IMR-90 (cell line): ENCODE measurements around the gene TMEM200A. TPM values are rescaled to one million over a fixed set of nuclear protein-coding genes. Genes with fewer than 3 reads are reported as not detected.

Experiments
- ATAC-seq: fragments of 200-7000 bp; cut with Tn5 transposase; 2 replicates; pipeline ENCODE4 v1.9.1; 2020; ENCODE audit warnings: low read depth, mild to moderate bottlenecking, moderate library complexity
- BruUV-seq: library from RNA; stranded (reverse); fragments of 400-500 nt; replicated peaks from 2 replicates; lab custom pipeline; 2021; lab: Mats Ljungman, UMichigan
- CTCF ChIA-PET: fragments of 300-600 bp; formaldehyde crosslinking; extraction: SDS; loops from one replicate; lab custom pipeline; 2021; ENCODE audit warnings: antibody characterized with exemption; lab: Yijun Ruan, JAX
- POLR2A ChIA-PET: fragments of 300-600 bp; sonication (Branson Sonifier 250); formaldehyde crosslinking; loops from one replicate; lab custom pipeline; 2022; ENCODE audit warnings: antibody characterized with exemption; ENCODE audit not compliant: unreplicated experiment; lab: Charles Lee
- DNase-seq: peaks from one replicate; pipeline ENCODE4 v3.0.0; 2013
- H2AFZ ChIP-seq: replicated peaks from 2 replicates; pipeline ENCODE3; 2013; ENCODE audit warnings: low read length, mild to moderate bottlenecking; ENCODE audit not compliant: poor library complexity
- H2AK5ac ChIP-seq: 2 replicates; pipeline ENCODE4 v1.6.1; 2013; ENCODE audit warnings: low read depth, low read length, inconsistent platforms
- H2AK9ac ChIP-seq: replicated peaks from 2 replicates; pipeline ENCODE3; 2013; ENCODE audit warnings: mild to moderate bottlenecking, low read depth, low read length, moderate library complexity; ENCODE audit not compliant: poor library complexity
- H2BK120ac ChIP-seq: 2 replicates; pipeline ENCODE4 v1.6.1; 2013; ENCODE audit warnings: low read depth, low read length, inconsistent platforms
- H2BK15ac ChIP-seq: 3 replicates; pipeline ENCODE4 v1.6.1; 2013; ENCODE audit warnings: low read depth, low read length, inconsistent platforms
- H2BK20ac ChIP-seq: 2 replicates; pipeline ENCODE4 v1.6.1; 2013; ENCODE audit warnings: low read depth, mild to moderate bottlenecking, inconsistent platforms, low read length, moderate library complexity
- H2BK5ac ChIP-seq: 2 replicates; pipeline ENCODE4 v1.6.1; 2013; ENCODE audit warnings: mild to moderate bottlenecking, low read depth, low read length, inconsistent platforms; ENCODE audit not compliant: poor library complexity, severe bottlenecking
- H3K14ac ChIP-seq: replicated peaks from 2 replicates; pipeline ENCODE4 v1.6.1; 2013; ENCODE audit warnings: low read depth, low read length, inconsistent platforms
- H3K18ac ChIP-seq: 2 replicates; pipeline ENCODE4 v1.6.1; 2013; ENCODE audit warnings: low read depth, low read length, control low read depth
- H3K23ac ChIP-seq: 2 replicates; pipeline ENCODE4 v1.6.1; 2013; ENCODE audit warnings: low read depth, low read length, inconsistent platforms
- H3K27ac ChIP-seq: 2 replicates; pipeline ENCODE4 v1.5.1; 2013; ENCODE audit warnings: mild to moderate bottlenecking, control low read depth, low read length; ENCODE audit not compliant: insufficient read depth
- H3K27me3 ChIP-seq: 2 replicates; pipeline ENCODE4 v1.6.1; 2013; ENCODE audit warnings: low read length; ENCODE audit not compliant: control insufficient read depth, insufficient read depth
- H3K36me3 ChIP-seq: 2 replicates; pipeline ENCODE4 v1.6.1; 2013; ENCODE audit warnings: low read length, mixed read lengths; ENCODE audit not compliant: control insufficient read depth, insufficient read depth
- H3K4ac ChIP-seq: 2 replicates; pipeline ENCODE4 v1.6.1; 2013; ENCODE audit warnings: low read depth, low read length, inconsistent platforms
- H3K4me1 ChIP-seq: 2 replicates; pipeline ENCODE4 v1.6.1; 2013; ENCODE audit warnings: low read length, mixed read lengths; ENCODE audit not compliant: control insufficient read depth, insufficient read depth
- H3K4me2 ChIP-seq: 2 replicates; pipeline ENCODE4 v1.6.1; 2013; ENCODE audit warnings: low read depth, mild to moderate bottlenecking, control low read depth, low read length, moderate library complexity
- H3K4me3 ChIP-seq: 2 replicates; pipeline ENCODE4 v1.5.1; 2013; ENCODE audit warnings: low read depth, mild to moderate bottlenecking, control low read depth, low read length, moderate library complexity; ENCODE audit not compliant: insufficient read depth
- H3K56ac ChIP-seq: 2 replicates; pipeline ENCODE4 v1.6.1; 2013; ENCODE audit warnings: low read length, inconsistent platforms; ENCODE audit not compliant: insufficient read depth; ENCODE audit errors: extremely low read depth
- H3K79me1 ChIP-seq, 2 experiments: 2 replicates each; pipeline ENCODE4 v1.6.1; 2013; ENCODE audit warnings: low read length in 2 of 2, inconsistent platforms in 1 of 2, low read depth in 1 of 2
- H3K9ac ChIP-seq: 2 replicates; pipeline ENCODE4 v1.6.1; 2013; ENCODE audit warnings: low read depth, low read length, control low read depth
- H3K9me1 ChIP-seq: 2 replicates; pipeline ENCODE4 v1.6.1; 2013; ENCODE audit warnings: low read length, inconsistent platforms; ENCODE audit not compliant: insufficient read depth
- H3K9me3 ChIP-seq: 2 replicates; pipeline ENCODE4 v1.6.1; 2013; ENCODE audit warnings: low read length; ENCODE audit not compliant: control insufficient read depth, insufficient read depth
- H4K20me1 ChIP-seq: 2 replicates; pipeline ENCODE4 v1.6.1; 2013; ENCODE audit warnings: low read length, inconsistent platforms; ENCODE audit not compliant: insufficient read depth
- H4K5ac ChIP-seq: 2 replicates; pipeline ENCODE4 v1.6.1; 2013; ENCODE audit warnings: mild to moderate bottlenecking, low read depth, low read length, control low read depth
- H4K8ac ChIP-seq, 2 experiments: 2 replicates each; pipeline ENCODE4 v1.6.1; 2013; ENCODE audit warnings: low read depth in 2 of 2, low read length in 2 of 2, control low read depth in 1 of 2, inconsistent platforms in 1 of 2
- H4K91ac ChIP-seq: 2 replicates; pipeline ENCODE4 v1.6.1; 2013; ENCODE audit warnings: low read depth, low read length, inconsistent platforms; ENCODE audit not compliant: insufficient read depth
- BHLHE40 ChIP-seq: fragments of 150-350 bp; IDR thresholded peaks from 2 replicates; pipeline ENCODE4 v1.6.1; 2016; ENCODE audit warnings: mild to moderate bottlenecking, low read depth, low read length
- CEBPB ChIP-seq: IDR thresholded peaks from 2 replicates; pipeline ENCODE4 v1.6.1; 2012; ENCODE audit warnings: low read depth, low read length, improper control_type of control experiment
- CHD1 ChIP-seq: IDR thresholded peaks from 2 replicates; pipeline ENCODE4 v1.6.1; 2012; ENCODE audit warnings: low read depth, low read length, improper control_type of control experiment
- FOS ChIP-seq: fragments of 150-350 bp; IDR thresholded peaks from 2 replicates; pipeline ENCODE4 v1.6.1; 2016; ENCODE audit warnings: low read depth, low read length
- MAFK ChIP-seq: IDR thresholded peaks from 2 replicates; pipeline ENCODE4 v1.6.1; 2012; ENCODE audit warnings: low read depth, low read length, improper control_type of control experiment
- MAZ ChIP-seq: IDR thresholded peaks from 2 replicates; pipeline ENCODE4 v1.6.1; 2012; ENCODE audit warnings: low read depth, mild to moderate bottlenecking, low read length, improper control_type of control experiment, moderate library complexity, borderline replicate concordance
- MXI1 ChIP-seq: IDR thresholded peaks from 2 replicates; pipeline ENCODE4 v1.6.1; 2012; ENCODE audit warnings: low read depth, mild to moderate bottlenecking, low read length, moderate library complexity, borderline replicate concordance
- NFE2L2 ChIP-seq: fragments of 150-350 bp; IDR thresholded peaks from 2 replicates; pipeline ENCODE4 v1.6.1; 2016; ENCODE audit warnings: low read depth, mild to moderate bottlenecking, low read length
- POLR2A ChIP-seq: IDR thresholded peaks from 2 replicates; pipeline ENCODE4 v1.6.1; 2012; ENCODE audit warnings: mild to moderate bottlenecking, low read depth, low read length
- RAD21 ChIP-seq: IDR thresholded peaks from 2 replicates; pipeline ENCODE4 v1.6.1; 2012; ENCODE audit warnings: low read length, improper control_type of control experiment
- RCOR1 ChIP-seq: IDR thresholded peaks from 2 replicates; pipeline ENCODE4 v1.6.1; 2012; ENCODE audit warnings: mild to moderate bottlenecking, low read length, improper control_type of control experiment; ENCODE audit not compliant: insufficient replicate concordance
- RFX5 ChIP-seq: IDR thresholded peaks from 2 replicates; pipeline ENCODE4 v1.8.0; 2012; ENCODE audit warnings: low read depth, mild to moderate bottlenecking, low read length, moderate library complexity
- SMC3 ChIP-seq: fragments of 150-350 bp; IDR thresholded peaks from 2 replicates; pipeline ENCODE4 v1.6.1; 2016; ENCODE audit warnings: low read depth, mild to moderate bottlenecking, antibody characterized with exemption, low read length, moderate library complexity
- WGBS, 2 experiments: methylation state at CpG; one replicate each; pipeline versions ENCODE4 v1.1.5 to v1.1.7; 2013; ENCODE audit warnings: missing lambda C conversion rate in 2 of 2; ENCODE audit not compliant: insufficient read length in 1 of 2; ENCODE audit errors: extremely low coverage in 2 of 2; 5-methylcytosine and 5-hydroxymethylcytosine counted together
- dilution Hi-C: fragments of 300-500 bp; cut with HindIII; formaldehyde crosslinking; loops from one replicate; pipeline ENCODE4 v1.14.3; 2018; ENCODE audit warnings: low sequenced_read_pairs; ENCODE audit not compliant: unreplicated experiment
- in situ Hi-C: fragments of 300-500 bp; cut with MboI; formaldehyde crosslinking; loops from 3 replicates; pipeline ENCODE4 v1.14.3; 2019; ENCODE audit warnings: low sequenced_read_pairs, inconsistent platforms, mixed read lengths
- intact Hi-C: fragments of 100-400 bp; cut with micrococcal nuclease; formaldehyde crosslinking; loops from 2 replicates; pipeline ENCODE4 v1.10.0; 2022
- polyA plus RNA-seq, 3 experiments: library from polyadenylated mRNA; depleted of rRNA; stranded (reverse); fragments of >200 nt; gene quantifications; 2 replicates each; pipeline ENCODE4 v1.2.3, GENCODE V29; 2012; ENCODE audit warnings: low replicate concordance in 1 of 3
- total RNA-seq: library from RNA; depleted of rRNA; stranded (reverse); fragments of >200 nt; gene quantifications from 2 replicates; pipeline ENCODE4 v1.2.3, GENCODE V29; 2012
- TF ChIP-seq, protein P1 (sequence below): fragments of 150-350 bp; IDR thresholded peaks from 2 replicates; pipeline ENCODE4 v1.6.1; 2017; ENCODE audit warnings: mild to moderate bottlenecking, antibody characterized with exemption, low read length, low read depth
- TF ChIP-seq, protein P2 (sequence below): conservative IDR thresholded peaks from 2 replicates; pipeline ENCODE4 v1.5.1; 2012; ENCODE audit warnings: mild to moderate bottlenecking, low read depth, low read length, improper control_type of control experiment
- TF ChIP-seq, protein P3 (sequence below): fragments of 150-350 bp; IDR thresholded peaks from 2 replicates; pipeline ENCODE4 v1.6.1; 2016; ENCODE audit warnings: low read depth, mild to moderate bottlenecking, low read length, moderate library complexity, borderline replicate concordance

TMEM200A gene
- total and polyA plus RNA-seq, 2 of the 4 experiments (the other 2 are of a cell fraction), result 22.8 to 37.1 TPM

DNA sequence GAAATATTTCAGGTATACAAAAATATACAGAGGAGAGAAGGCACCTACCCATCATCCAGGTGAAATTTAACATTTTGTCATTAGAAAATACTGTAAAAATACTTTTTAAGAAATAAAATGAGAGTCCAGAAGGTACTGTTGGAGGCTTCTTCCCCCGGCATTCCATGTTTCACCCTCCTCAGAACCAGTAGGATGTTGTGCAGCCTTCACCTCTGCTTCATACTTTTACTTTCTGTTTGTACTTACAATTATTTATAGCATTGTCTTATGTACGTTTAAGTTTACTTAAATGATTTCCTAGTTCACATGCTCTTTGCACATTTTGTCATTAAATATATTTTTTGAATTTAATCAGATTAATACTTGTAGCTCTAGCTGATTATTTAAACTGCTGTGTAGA lies 30.9 kb downstream of the TMEM200A start:
- no peak overlapping the region for H3K23ac ChIP-seq
- ATAC-seq, result no peak
- H4K8ac ChIP-seq, result no peak overlapping the region; a peak in 1 of 4 replicates
- DNase-seq, result no peak
- peak overlapping the region; percentile 60 for H2BK5ac ChIP-seq
- no peak overlapping the region for H3K56ac ChIP-seq
- no peak overlapping the region for H3K14ac ChIP-seq
- H3K27me3 ChIP-seq, result no peaks in the 10 kb centered on the region
- no peak overlapping the region for H2AK5ac ChIP-seq
- H3K18ac ChIP-seq, result no peak overlapping the region
- in situ Hi-C loops (no loop called here), dilution Hi-C loops (no loop called here), intact Hi-C loops (no loop called here)
- no peak overlapping the region for H2BK15ac ChIP-seq
- H2AFZ ChIP-seq, result no peak overlapping the region
- H3K4me1 ChIP-seq, result no peaks in the 10 kb centered on the region; the same call in 1 of the 2 replicates
- H4K20me1 ChIP-seq, result no peaks in the 10 kb centered on the region
- POLR2A ChIA-PET, result no interaction called here
- no peak overlapping the region for H4K91ac ChIP-seq
- H3K36me3 ChIP-seq, result no peaks in the 10 kb centered on the region
- H2BK20ac ChIP-seq, result no peak overlapping the region
- no peak overlapping the region for H2BK120ac ChIP-seq
- H4K5ac ChIP-seq, result no peak overlapping the region
- CTCF ChIA-PET, result no interaction called here
- peaks cover 12 to 31% of the 10 kb centered on the region in 2 experiments for H3K79me1 ChIP-seq
- H3K9ac ChIP-seq, result no peak overlapping the region
- H3K27ac ChIP-seq, result no peak overlapping the region
- WGBS, 2 experiments, result no CpG with 5 or more reads among the region's 2 CpGs
- no peak overlapping the region for H3K4me3 ChIP-seq
- peak overlapping the region; percentile 31; the same call in 1 of the 2 replicates for H3K4me2 ChIP-seq
- no peak overlapping the region for H2AK9ac ChIP-seq
- H3K9me3 ChIP-seq, result no peaks in the 10 kb centered on the region
- no peaks in the 10 kb centered on the region for H3K9me1 ChIP-seq
- no TSS peak for BruUV-seq
- TF ChIP-seq BHLHE40 (no peak), RAD21 (no peak), POLR2A (no peak), MAZ (no peak), CEBPB (no peak), FOS (no peak), MXI1 (no peak), SMC3 (no peak), RCOR1 (no peak), CHD1 (no peak), MAFK (no peak), RFX5 (no peak), NFE2L2 (no peak)
- TF ChIP-seq, protein P1, sequence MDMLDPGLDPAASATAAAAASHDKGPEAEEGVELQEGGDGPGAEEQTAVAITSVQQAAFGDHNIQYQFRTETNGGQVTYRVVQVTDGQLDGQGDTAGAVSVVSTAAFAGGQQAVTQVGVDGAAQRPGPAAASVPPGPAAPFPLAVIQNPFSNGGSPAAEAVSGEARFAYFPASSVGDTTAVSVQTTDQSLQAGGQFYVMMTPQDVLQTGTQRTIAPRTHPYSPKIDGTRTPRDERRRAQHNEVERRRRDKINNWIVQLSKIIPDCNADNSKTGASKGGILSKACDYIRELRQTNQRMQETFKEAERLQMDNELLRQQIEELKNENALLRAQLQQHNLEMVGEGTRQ, result no peak
- TF ChIP-seq, protein P2, sequence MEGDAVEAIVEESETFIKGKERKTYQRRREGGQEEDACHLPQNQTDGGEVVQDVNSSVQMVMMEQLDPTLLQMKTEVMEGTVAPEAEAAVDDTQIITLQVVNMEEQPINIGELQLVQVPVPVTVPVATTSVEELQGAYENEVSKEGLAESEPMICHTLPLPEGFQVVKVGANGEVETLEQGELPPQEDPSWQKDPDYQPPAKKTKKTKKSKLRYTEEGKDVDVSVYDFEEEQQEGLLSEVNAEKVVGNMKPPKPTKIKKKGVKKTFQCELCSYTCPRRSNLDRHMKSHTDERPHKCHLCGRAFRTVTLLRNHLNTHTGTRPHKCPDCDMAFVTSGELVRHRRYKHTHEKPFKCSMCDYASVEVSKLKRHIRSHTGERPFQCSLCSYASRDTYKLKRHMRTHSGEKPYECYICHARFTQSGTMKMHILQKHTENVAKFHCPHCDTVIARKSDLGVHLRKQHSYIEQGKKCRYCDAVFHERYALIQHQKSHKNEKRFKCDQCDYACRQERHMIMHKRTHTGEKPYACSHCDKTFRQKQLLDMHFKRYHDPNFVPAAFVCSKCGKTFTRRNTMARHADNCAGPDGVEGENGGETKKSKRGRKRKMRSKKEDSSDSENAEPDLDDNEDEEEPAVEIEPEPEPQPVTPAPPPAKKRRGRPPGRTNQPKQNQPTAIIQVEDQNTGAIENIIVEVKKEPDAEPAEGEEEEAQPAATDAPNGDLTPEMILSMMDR, result no peak
- TF ChIP-seq, protein P3, sequence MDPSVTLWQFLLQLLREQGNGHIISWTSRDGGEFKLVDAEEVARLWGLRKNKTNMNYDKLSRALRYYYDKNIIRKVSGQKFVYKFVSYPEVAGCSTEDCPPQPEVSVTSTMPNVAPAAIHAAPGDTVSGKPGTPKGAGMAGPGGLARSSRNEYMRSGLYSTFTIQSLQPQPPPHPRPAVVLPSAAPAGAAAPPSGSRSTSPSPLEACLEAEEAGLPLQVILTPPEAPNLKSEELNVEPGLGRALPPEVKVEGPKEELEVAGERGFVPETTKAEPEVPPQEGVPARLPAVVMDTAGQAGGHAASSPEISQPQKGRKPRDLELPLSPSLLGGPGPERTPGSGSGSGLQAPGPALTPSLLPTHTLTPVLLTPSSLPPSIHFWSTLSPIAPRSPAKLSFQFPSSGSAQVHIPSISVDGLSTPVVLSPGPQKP, result no peak
- no peak overlapping the region for H3K4ac ChIP-seq
